GM23248 (cell line): ENCODE data around the gene STARD7. TPM values are rescaled to one million over a fixed set of nuclear protein-coding genes. Genes with fewer than 3 reads are reported as not detected.

Source experiments
- DNase-seq: peaks from one replicate; pipeline ENCODE4 v3.0.0-alpha.2; 2015
- H2AFZ ChIP-seq: fragments of 200-600 bp; sonication (generic); 2 replicates; pipeline ENCODE4 v1.6.1; 2016; ENCODE audit warnings: antibody characterized with exemption
- H3F3A ChIP-seq: fragments of 200-600 bp; sonication (generic); 2 replicates; pipeline ENCODE4 v1.6.1; 2016; ENCODE audit warnings: mild to moderate bottlenecking, antibody characterized with exemption, mixed run types; ENCODE audit not compliant: insufficient read depth
- H3K27ac ChIP-seq: fragments of 200-600 bp; sonication (generic); 2 replicates; pipeline ENCODE4 v1.5.1; 2016; ENCODE audit warnings: mild to moderate bottlenecking
- H3K27me3 ChIP-seq: fragments of 200-600 bp; sonication (generic); replicated peaks from 2 replicates; pipeline ENCODE4 v1.6.1; 2016; ENCODE audit warnings: mild to moderate bottlenecking; ENCODE audit not compliant: insufficient read depth
- H3K36me3 ChIP-seq: fragments of 200-600 bp; sonication (generic); 2 replicates; pipeline ENCODE4 v1.6.1; 2016; ENCODE audit warnings: low read depth, mild to moderate bottlenecking
- H3K4me1 ChIP-seq: fragments of 200-600 bp; sonication (generic); 2 replicates; pipeline ENCODE4 v1.6.1; 2016; ENCODE audit warnings: mild to moderate bottlenecking; ENCODE audit not compliant: insufficient read depth
- H3K4me2 ChIP-seq: fragments of 200-600 bp; sonication (generic); one replicate; pipeline ENCODE4 v1.6.1; 2016; ENCODE audit warnings: mild to moderate bottlenecking; ENCODE audit not compliant: unreplicated experiment
- H3K4me3 ChIP-seq: fragments of 200-600 bp; sonication (generic); 2 replicates; pipeline ENCODE4 v1.5.1; 2016; ENCODE audit warnings: mild to moderate bottlenecking
- H3K79me2 ChIP-seq: fragments of 200-600 bp; sonication (generic); 2 replicates; pipeline ENCODE4 v1.6.1; 2016; ENCODE audit warnings: mild to moderate bottlenecking; ENCODE audit not compliant: insufficient read depth
- H3K9ac ChIP-seq: fragments of 200-600 bp; sonication (generic); 2 replicates; pipeline ENCODE4 v1.6.1; 2016; ENCODE audit warnings: mild to moderate bottlenecking
- H3K9me2 ChIP-seq: fragments of 200-600 bp; sonication (generic); 2 replicates; pipeline ENCODE4 v1.6.1; 2016; ENCODE audit warnings: mixed run types, mild to moderate bottlenecking, moderate library complexity; ENCODE audit not compliant: insufficient read depth
- H3K9me3 ChIP-seq: fragments of 200-600 bp; sonication (generic); one replicate; pipeline ENCODE4 v1.6.1; 2017; ENCODE audit warnings: low read depth
- H4K20me1 ChIP-seq: fragments of 200-600 bp; sonication (generic); 2 replicates; pipeline ENCODE4 v1.6.0; 2016; ENCODE audit not compliant: insufficient read depth
- EZH2 ChIP-seq: fragments of 200-600 bp; sonication (generic); IDR thresholded peaks from 2 replicates; pipeline ENCODE4 v1.6.1; 2018; ENCODE audit warnings: antibody characterized with exemption, mild to moderate bottlenecking; ENCODE audit not compliant: insufficient read depth, poor library complexity, severe bottlenecking
- EZH2phosphoT487 ChIP-seq: fragments of 200-600 bp; sonication (generic); IDR thresholded peaks from 2 replicates; pipeline ENCODE4 v1.6.1; 2018; ENCODE audit warnings: antibody characterized with exemption, moderate library complexity, mild to moderate bottlenecking, low read depth; ENCODE audit not compliant: insufficient read depth
- WGBS, 2 experiments: methylation state at CpG; one replicate each; pipeline ENCODE4 v1.1.6; 2015 to 2017; ENCODE audit warnings: low lambda C conversion rate in 2 of 2, low coverage in 1 of 2; ENCODE audit errors: missing lambda C conversion rate in 2 of 2; 5-methylcytosine and 5-hydroxymethylcytosine counted together
- in situ Hi-C: fragments of 300-500 bp; cut with MboI; formaldehyde crosslinking; loops from 2 replicates; pipeline ENCODE4 v1.15.0; 2020
- polyA plus RNA-seq: library from polyadenylated mRNA; unstranded; fragments of >200 nt; fragmentation: Nextera tagmentation; extraction: Ambion mirVana; gene quantifications from 2 replicates; pipeline ENCODE4 v1.2.1, GENCODE V29; 2016
- total RNA-seq: library from RNA; depleted of rRNA; stranded (reverse); fragments of >200 nt; shearing (Covaris generic); gene quantifications from 2 replicates; pipeline ENCODE4 v1.2.3, GENCODE V29; 2014

Gene STARD7
- total and polyA plus RNA-seq, 2 experiments from 2014 or later: 93.3 to 120 TPM

DNA sequence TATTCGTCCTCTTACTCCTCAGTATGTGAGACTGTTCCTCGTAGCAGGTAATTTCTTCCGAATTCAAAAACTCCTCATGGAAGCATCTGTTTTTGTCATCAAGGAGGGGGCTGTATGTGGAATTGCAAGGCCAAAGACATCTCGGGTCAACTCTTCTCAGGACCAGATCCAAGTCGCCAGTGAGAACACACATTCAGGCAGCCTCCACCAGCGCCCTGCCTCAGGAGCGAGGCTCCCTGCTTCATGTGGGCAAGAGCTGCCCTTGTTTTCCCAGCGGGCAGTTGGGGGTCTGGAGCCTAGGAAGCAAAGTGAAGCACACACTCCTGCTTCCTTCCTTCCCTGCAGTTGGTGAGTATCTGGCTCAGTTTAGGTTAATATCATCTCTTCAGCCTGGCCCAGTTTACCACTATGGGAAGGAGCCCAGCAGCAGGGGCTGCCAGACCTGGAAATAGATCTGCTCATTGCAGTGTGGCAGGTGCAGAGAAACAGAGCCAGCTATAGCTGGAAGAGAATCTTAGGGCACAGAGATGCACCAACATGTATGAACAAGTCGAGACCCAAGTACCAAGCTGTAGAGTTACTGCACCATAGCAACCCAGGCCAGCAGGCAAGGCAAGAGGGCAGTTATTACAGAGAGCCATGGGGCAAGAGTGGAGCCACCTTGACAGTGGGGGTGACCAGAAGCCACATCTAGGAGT lies 31.9 kb upstream of the STARD7 start:
- H3K9ac ChIP-seq: no peak overlapping the region
- peaks cover 16% of the 10 kb centered on the region for H3K4me1 ChIP-seq
- no peak overlapping the region for H3K4me2 ChIP-seq
- no peaks in the 10 kb centered on the region for H3K9me2 ChIP-seq
- 88 to 90% methylated on average over 9 of the region's 9 CpGs for WGBS, 2 experiments
- H4K20me1 ChIP-seq: no peaks in the 10 kb centered on the region
- H3F3A ChIP-seq: peaks cover 20% of the 10 kb centered on the region
- in situ Hi-C loops: no loop called here
- no peak for DNase-seq
- no peak for TF ChIP-seq EZH2phosphoT487
- no peak for TF ChIP-seq EZH2
- no peak overlapping the region for H3K4me3 ChIP-seq
- H3K27ac ChIP-seq: no peak overlapping the region
- no peak overlapping the region for H2AFZ ChIP-seq
- no peaks in the 10 kb centered on the region for H3K27me3 ChIP-seq
- H3K36me3 ChIP-seq: no peaks in the 10 kb centered on the region
- H3K9me3 ChIP-seq: no peaks in the 10 kb centered on the region
- no peaks in the 10 kb centered on the region for H3K79me2 ChIP-seq

DNA sequence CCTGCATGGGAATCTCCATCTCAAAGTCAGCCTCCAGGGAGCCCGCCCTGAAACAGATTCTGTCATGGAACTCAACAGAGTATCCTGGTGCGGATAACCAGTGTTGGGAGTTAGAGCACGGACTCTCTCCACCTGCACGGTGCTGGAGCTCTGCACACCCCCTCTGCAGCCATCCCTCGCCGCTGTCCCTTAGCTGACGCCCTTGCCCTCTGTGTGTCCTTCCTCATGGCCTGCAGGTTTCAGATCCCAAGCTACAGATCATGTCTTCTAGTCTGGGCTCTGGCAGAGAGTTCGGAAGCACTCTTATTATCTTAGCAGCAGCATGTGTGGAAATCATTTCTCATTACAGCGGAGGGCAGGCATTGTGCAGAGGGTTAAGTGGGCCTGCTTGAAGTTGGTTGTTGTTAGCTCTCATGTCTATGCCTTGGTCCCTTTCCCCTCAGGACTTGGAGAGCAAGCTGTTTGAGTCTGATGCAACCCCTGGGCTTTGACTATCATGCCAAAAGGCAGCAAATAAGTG lies 31.2 kb upstream of the STARD7 start:
- Histone ChIP-seq H3K79me2 (no peaks in the 10 kb centered on the region), H2AFZ (no peak overlapping the region), H3K4me2 (no peak overlapping the region), H3K9me3 (no peaks in the 10 kb centered on the region), H3K9me2 (no peaks in the 10 kb centered on the region), H3F3A (peaks cover 19% of the 10 kb centered on the region), H3K9ac (no peak overlapping the region), H3K4me3 (no peak overlapping the region), H3K27ac (no peak overlapping the region), H3K36me3 (no peaks in the 10 kb centered on the region), H3K27me3 (no peaks in the 10 kb centered on the region), H3K4me1 (peaks cover 16% of the 10 kb centered on the region), H4K20me1 (no peaks in the 10 kb centered on the region)
- in situ Hi-C loops: no loop called here
- 92 to 95% methylated on average over 9 of the region's 9 CpGs for WGBS, 2 experiments
- TF ChIP-seq EZH2: no peak
- no peak for TF ChIP-seq EZH2phosphoT487
- no peak for DNase-seq

DNA sequence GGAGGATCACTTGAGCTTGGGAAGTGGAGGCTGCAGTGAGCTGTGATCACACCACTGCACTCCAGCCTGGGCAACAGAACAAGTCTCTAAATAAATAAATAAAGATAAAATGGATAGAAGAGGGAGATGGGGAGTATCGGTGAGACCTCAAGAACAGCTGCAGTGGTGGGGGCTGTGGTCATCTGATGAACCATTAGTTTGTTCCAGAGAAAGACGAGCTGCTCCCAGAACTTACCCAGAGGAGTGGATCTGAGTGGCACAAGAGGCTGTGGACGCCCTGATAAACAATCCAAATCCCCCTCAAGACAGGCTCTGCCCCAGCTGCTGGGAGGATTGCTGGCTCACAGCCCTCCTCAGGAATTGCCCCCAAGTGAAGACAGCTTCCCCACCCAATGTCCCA lies 30.5 kb upstream of the STARD7 start:
- no peaks in the 10 kb centered on the region for H3K36me3 ChIP-seq
- no peak overlapping the region for H3K4me2 ChIP-seq
- H3K4me3 ChIP-seq: no peak overlapping the region
- no peak overlapping the region for H3K9ac ChIP-seq
- in situ Hi-C loops: no loop called here
- TF ChIP-seq EZH2: no peak
- TF ChIP-seq EZH2phosphoT487: no peak
- H3K4me1 ChIP-seq: peaks cover 16% of the 10 kb centered on the region
- no peaks in the 10 kb centered on the region for H3K79me2 ChIP-seq
- 85 to 86% methylated on average over 3 of the region's 3 CpGs for WGBS, 2 experiments
- H3K27me3 ChIP-seq: no peaks in the 10 kb centered on the region
- no peak overlapping the region for H2AFZ ChIP-seq
- H3F3A ChIP-seq: peaks cover 19% of the 10 kb centered on the region
- no peaks in the 10 kb centered on the region for H3K9me2 ChIP-seq
- H4K20me1 ChIP-seq: no peaks in the 10 kb centered on the region
- DNase-seq: no peak
- no peak overlapping the region for H3K27ac ChIP-seq
- H3K9me3 ChIP-seq: no peaks in the 10 kb centered on the region

DNA sequence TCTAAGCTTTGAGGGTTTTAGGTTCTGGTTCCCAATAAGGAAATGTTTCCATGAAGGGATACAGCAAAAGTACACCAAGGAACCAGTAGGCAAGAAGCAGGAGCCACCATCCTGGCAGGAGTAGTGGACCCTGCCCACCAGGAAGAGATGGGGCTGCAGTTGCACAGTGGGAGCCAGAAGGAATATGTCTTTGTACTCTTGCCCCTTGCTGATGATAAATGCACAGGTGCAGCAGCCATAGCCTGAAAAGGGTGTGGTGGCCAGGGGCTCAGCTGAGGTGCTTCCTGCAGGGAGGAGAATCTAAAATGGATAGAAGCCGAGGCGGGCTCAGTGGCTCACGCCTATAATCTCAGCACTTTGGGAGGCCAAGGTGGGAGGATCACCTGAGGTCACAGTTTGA lies 29.6 kb upstream of the STARD7 start:
- TF ChIP-seq EZH2phosphoT487 (no peak), EZH2 (no peak)
- Histone ChIP-seq H3K4me2 (no peak overlapping the region), H3K4me3 (no peak overlapping the region), H3K27me3 (no peaks in the 10 kb centered on the region), H2AFZ (no peak overlapping the region), H3K9me2 (no peaks in the 10 kb centered on the region), H3K79me2 (no peaks in the 10 kb centered on the region), H3K36me3 (no peaks in the 10 kb centered on the region), H3K9ac (no peak overlapping the region), H3K27ac (no peak overlapping the region), H3K4me1 (peaks cover 16% of the 10 kb centered on the region), H4K20me1 (no peaks in the 10 kb centered on the region), H3F3A (peaks cover 19% of the 10 kb centered on the region), H3K9me3 (no peaks in the 10 kb centered on the region)
- no peak for DNase-seq
- in situ Hi-C loops: no loop called here
- 92 to 98% methylated on average over 3 of the region's 3 CpGs for WGBS, 2 experiments

DNA sequence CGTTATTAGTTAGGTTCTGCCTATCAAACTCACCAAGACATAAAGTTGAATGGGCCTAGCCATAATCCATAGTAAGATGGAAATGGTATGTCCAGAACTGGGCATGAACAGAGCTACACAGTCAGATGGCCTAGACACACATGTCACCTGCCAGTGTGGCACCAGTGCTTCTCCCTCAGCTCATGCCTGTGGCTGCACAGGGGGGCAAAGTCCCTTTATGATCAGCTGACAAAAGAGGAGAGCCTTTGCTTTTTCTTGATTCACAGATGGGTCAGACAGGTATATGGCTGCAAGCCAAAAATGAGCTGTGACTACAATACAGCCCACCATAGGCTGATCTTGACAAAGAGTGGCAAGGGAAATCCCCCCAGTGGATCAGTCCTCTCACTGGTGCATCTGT lies 28.3 kb upstream of the STARD7 start:
- 94 to 100% methylated on average over 1 of the region's 1 CpG for WGBS, 2 experiments
- no peaks in the 10 kb centered on the region for H3K9me3 ChIP-seq
- no peaks in the 10 kb centered on the region for H3K36me3 ChIP-seq
- no peak overlapping the region for H2AFZ ChIP-seq
- H3K27ac ChIP-seq: no peak overlapping the region
- peaks cover 6% of the 10 kb centered on the region for H3F3A ChIP-seq
- no peak for DNase-seq
- H4K20me1 ChIP-seq: no peaks in the 10 kb centered on the region
- in situ Hi-C loops: no loop called here
- H3K4me2 ChIP-seq: no peak overlapping the region
- no peaks in the 10 kb centered on the region for H3K27me3 ChIP-seq
- no peaks in the 10 kb centered on the region for H3K9me2 ChIP-seq
- no peak overlapping the region for H3K4me3 ChIP-seq
- H3K9ac ChIP-seq: no peak overlapping the region
- H3K79me2 ChIP-seq: no peaks in the 10 kb centered on the region
- peaks cover 5% of the 10 kb centered on the region for H3K4me1 ChIP-seq
- TF ChIP-seq EZH2phosphoT487 (no peak), EZH2 (no peak)
